Ovary (tissue), 9 donors: Measurements from ENCODE around the gene AMPD2. TPM values are rescaled to one million over a fixed set of nuclear protein-coding genes. Genes with fewer than 3 reads are reported as not detected.

Source experiments
- DNase-seq, 5 donors: peaks; one replicate each; pipeline ENCODE4 v3.0.0-alpha.2; 2019 to 2020
- H3K27ac ChIP-seq, 2 donors: fragments of 200-600 bp; one replicate each; pipeline versions ENCODE4 v1.5.1 to v1.8.0; 2019 to 2022
- H3K27me3 ChIP-seq: fragments of 200-600 bp; one replicate; pipeline ENCODE4 v1.8.0; 2022
- H3K36me3 ChIP-seq: fragments of 200-600 bp; sonication (generic); one replicate; pipeline ENCODE4 v1.5.1; 2019
- H3K4me1 ChIP-seq: one replicate; pipeline ENCODE4 v1.8.1; 2013; ENCODE audit warnings: mild to moderate bottlenecking, moderate library complexity; ENCODE audit not compliant: insufficient read depth
- H3K4me3 ChIP-seq: fragments of 200-600 bp; sonication (generic); one replicate; pipeline ENCODE4 v1.5.1; 2017
- H3K9me3 ChIP-seq, 2 donors: fragments of 200-600 bp in 1 of 2; sonication (generic) in 1 of 2; one replicate each; pipeline versions ENCODE4 v1.5.1 to v1.8.1; 2013 to 2019; ENCODE audit warnings: mild to moderate bottlenecking in 1 of 2, moderate library complexity in 1 of 2
- CTCF ChIP-seq, 3 donors: fragments of 450-650 bp in 2 of 3; fragments of 200-600 bp in 1 of 3; IDR thresholded peaks; one replicate each; pipeline versions ENCODE4 v1.5.1 to v1.8.0; 2016 to 2022; ENCODE audit warnings: antibody characterized with exemption in 3 of 3, mild to moderate bottlenecking in 1 of 3
- EP300 ChIP-seq: sonication (generic); formaldehyde crosslinking; IDR thresholded peaks from one replicate; pipeline ENCODE4 v1.6.1; 2017; ENCODE audit warnings: antibody characterized with exemption
- POLR2A ChIP-seq: fragments of 450-650 bp; IDR thresholded peaks from one replicate; pipeline ENCODE4 v1.6.1; 2017; ENCODE audit warnings: antibody characterized with exemption, mild to moderate bottlenecking, moderate library complexity
- WGBS, 3 donors: extraction: QIAGEN DNeasy Blood & Tissue Kit in 1 of 3; methylation state at CpG; one replicate each; pipeline versions ENCODE4 v1.1.5 to v1.1.7; 2013 to 2017; 5-methylcytosine and 5-hydroxymethylcytosine counted together
- intact Hi-C, 4 donors: fragments of 100-400 bp; cut with DNase I; formaldehyde crosslinking; loops; one replicate each; pipeline versions ENCODE4 v1.11.0 to v1.15.1; 2022 to 2023
- polyA plus RNA-seq, 2 donors: library from polyadenylated mRNA; stranded (reverse); fragments of 200-250 nt in 1 of 2; fragments of 350-450 nt in 1 of 2; fragmentation: Illumina TruSeq in 1 of 2; extraction: RNeasy Lipid Tissue Mini Kit (QIAGEN cat#74804) in 1 of 2; gene quantifications; one replicate each; pipeline ENCODE4 v1.2.3, GENCODE V29; 2013 to 2014
- total RNA-seq, 7 donors: library from RNA; depleted of rRNA in 2 of 7; stranded (reverse); fragments of >200 nt in 2 of 7; fragmentation: NEBNext Ultra II Directional in 3 of 7; extraction: Animal tissue kit (Norgen Biotek cat#: 25700) in 3 of 7; gene quantifications; one replicate each; pipeline versions ENCODE4 v1.1.0 to v1.2.4, GENCODE V29; 2016 to 2023
- donor health status: DM: no; HTN: no; CAD: no; lungs with moderate emphysema.
- donor health status: DM: no; HTN: no; CAD: no.
- donor health status: Bipolar disorder and iron deficiency.
- donor health status: DM: yes; HTN: yes; CAD: no.
- donor health status: DM: no; HTN: no; CAD: no.
- donor health status: DM: yes; HTN: yes; CAD: no.

Gene AMPD2
- total and polyA plus RNA-seq, 9 donors: 19.4 to 86.0 (median 64.2) TPM

- intact Hi-C loops: loop anchor here in 2 of 4 donors (5.0 kb wide), 1 partner anchor 78 kb away; the partner anchor contains the start of gene GNAI3 (in 2 of the 2)
- Histone ChIP-seq H3K27ac (no peak overlapping the region), H3K27me3 (no peaks in the 10 kb centered on the region), H3K36me3 (no peaks in the 10 kb centered on the region), H3K4me1 (peaks cover 8% of the 10 kb centered on the region), H3K4me3 (no peak overlapping the region), H3K9me3 (no peaks in the 10 kb centered on the region)
- WGBS, 3 donors: 84 to 87% (median 85%) methylated on average over 16 of the region's 16 CpGs
- peak in 1 of 5 donors; percentile 22 for DNase-seq
- TF ChIP-seq POLR2A (no peak), CTCF (IDR thresholded peaks at IDR 0.05) (no peak), EP300 (no peak)
Measured at GRCh38 chr1:109625176-109625575, 5.5 kb downstream of the AMPD2 start.

- TF ChIP-seq EP300 (no peak), POLR2A (no peak), CTCF (IDR thresholded peaks at IDR 0.05) (no peak)
- intact Hi-C loops: loop anchor here in 2 of 4 donors (5.0 kb wide), 1 partner anchor 79 kb away; the partner anchor contains the start of gene GNAI3 (in 2 of the 2)
- Histone ChIP-seq H3K4me3 (no peak overlapping the region), H3K27ac (no peak overlapping the region), H3K27me3 (no peaks in the 10 kb centered on the region), H3K4me1 (peaks cover 8% of the 10 kb centered on the region), H3K9me3 (no peaks in the 10 kb centered on the region), H3K36me3 (no peaks in the 10 kb centered on the region)
- whole genome bisulfite sequencing, 3 donors: 74 to 78% (median 75%) methylated on average over 32 of the region's 32 CpGs
- DNase-seq: peak in 2 of 5 donors; percentile 24 to 42
Measured at GRCh38 chr1:109625601-109626560, 6.2 kb downstream of the AMPD2 start.

- Histone ChIP-seq H3K4me3 (no peak overlapping the region), H3K27ac (no peak overlapping the region), H3K36me3 (no peaks in the 10 kb centered on the region), H3K27me3 (no peaks in the 10 kb centered on the region), H3K9me3 (no peaks in the 10 kb centered on the region), H3K4me1 (peaks cover 2% of the 10 kb centered on the region)
- DNase-seq: no peak
- TF ChIP-seq EP300 (no peak), POLR2A (no peak), CTCF (IDR thresholded peaks at IDR 0.05) (no peak)
- intact Hi-C loops: loop anchor here in 2 of 4 donors (5.0 kb wide), 1 partner anchor 80 kb away; the partner anchor contains the start of gene GNAI3 (in 2 of the 2)
- 91 to 92% (median 91%) methylated on average over 21 of the region's 21 CpGs for WGBS, 3 donors
Measured at GRCh38 chr1:109626682-109627408, 7.2 kb downstream of the AMPD2 start.

GRCh38 chr1:109627692-109628399 is 8.2 kb downstream of the AMPD2 start:
- no peak for DNase-seq
- WGBS, 3 donors: 86 to 90% (median 88%) methylated on average over 23 of the region's 23 CpGs
- H3K9me3 ChIP-seq: no peaks in the 10 kb centered on the region
- no peaks in the 10 kb centered on the region for H3K36me3 ChIP-seq
- intact Hi-C loops: loop anchor here in 2 of 4 donors (5.0 kb wide), 1 partner anchor 81 kb away; the partner anchor contains the start of gene GNAI3 (in 2 of the 2)
- no peak overlapping the region for H3K4me3 ChIP-seq
- H3K27ac ChIP-seq: no peak overlapping the region
- H3K4me1 ChIP-seq: peaks cover 2% of the 10 kb centered on the region
- H3K27me3 ChIP-seq: no peaks in the 10 kb centered on the region
- no peak for TF ChIP-seq CTCF (IDR thresholded peaks at IDR 0.05)
- TF ChIP-seq POLR2A: no peak
- TF ChIP-seq EP300: no peak
